GM21447 (cell line): ENCODE measurements around the gene GUK1.

Experiments
- ATAC-seq: cut with Tn5 transposase; IDR thresholded peaks from one replicate; pipeline ENCODE4 v1.9.1; 2021; ENCODE audit not compliant: unreplicated experiment

The GUK1 gene, protein sequence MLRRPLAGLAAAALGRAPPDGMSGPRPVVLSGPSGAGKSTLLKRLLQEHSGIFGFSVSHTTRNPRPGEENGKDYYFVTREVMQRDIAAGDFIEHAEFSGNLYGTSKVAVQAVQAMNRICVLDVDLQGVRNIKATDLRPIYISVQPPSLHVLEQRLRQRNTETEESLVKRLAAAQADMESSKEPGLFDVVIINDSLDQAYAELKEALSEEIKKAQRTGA

DNA sequence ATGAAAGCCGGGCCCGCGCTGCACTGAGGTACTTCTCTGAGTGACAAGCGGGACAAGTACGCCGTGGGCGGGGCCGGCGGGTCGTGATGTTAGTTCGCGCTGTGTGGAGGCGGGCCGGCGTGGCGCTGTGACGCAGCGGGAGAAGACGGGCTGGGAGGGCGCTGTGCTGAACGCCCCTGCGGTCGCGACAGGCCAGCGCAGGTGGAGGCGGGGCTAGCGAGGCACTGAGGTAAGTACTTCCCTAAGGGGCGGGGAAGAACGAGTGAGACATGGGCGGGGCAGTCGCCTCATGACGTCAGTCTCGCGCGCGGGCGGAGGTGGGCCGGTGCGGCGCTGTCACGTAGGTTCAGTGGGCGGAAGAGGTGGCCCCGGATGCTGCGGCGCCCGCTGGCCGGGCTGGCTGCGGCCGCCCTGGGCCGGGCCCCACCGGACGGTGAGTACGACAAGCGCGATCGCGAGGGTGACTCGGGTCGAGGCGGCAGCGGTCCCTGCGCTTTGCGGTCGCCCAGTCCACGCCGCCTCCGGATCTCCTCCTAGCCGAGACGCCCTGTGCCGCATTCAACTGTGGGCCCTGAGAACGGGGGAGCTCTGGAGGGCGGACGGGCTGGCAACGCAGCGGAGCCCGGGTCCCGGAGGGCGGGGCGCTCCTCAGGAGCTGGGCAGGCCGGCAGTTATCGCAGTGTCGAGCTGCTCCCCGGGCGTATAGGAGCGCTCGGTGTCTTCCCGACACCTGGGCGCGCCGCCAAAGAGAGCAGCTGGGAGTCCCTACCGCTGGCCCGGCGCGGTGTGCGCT is at the start of gene GUK1:
TSS of gene GUK1 (plus strand) at position 349 of the 793 bp plus-strand sequence. CDS start at position 373, 24 bp downstream.
- peak; percentile 89 for ATAC-seq

DNA sequence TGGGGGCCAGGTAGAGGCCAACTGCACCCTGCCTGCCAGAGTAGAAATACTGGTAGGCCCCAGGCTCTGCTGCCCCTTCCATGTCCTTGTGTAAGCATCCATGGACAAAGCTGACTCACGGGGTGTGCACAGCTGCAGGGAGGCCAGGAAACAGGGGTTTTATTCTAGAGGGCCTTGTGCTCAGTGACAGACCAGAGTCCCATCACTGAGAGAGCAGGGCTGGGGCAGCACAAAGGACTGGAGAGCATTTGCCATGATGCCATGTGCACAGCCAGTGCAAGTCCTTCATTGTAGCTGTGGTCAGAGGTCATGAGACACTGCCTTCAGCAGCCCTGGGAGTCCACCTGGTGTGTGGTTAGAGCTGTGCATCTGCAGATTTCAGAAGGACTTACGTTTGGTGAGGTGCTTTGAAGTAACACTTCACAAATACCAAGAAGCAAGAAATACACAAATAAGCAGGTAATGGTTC is 49.4 kb upstream of the GUK1 start:
- ATAC-seq, result no peak

DNA sequence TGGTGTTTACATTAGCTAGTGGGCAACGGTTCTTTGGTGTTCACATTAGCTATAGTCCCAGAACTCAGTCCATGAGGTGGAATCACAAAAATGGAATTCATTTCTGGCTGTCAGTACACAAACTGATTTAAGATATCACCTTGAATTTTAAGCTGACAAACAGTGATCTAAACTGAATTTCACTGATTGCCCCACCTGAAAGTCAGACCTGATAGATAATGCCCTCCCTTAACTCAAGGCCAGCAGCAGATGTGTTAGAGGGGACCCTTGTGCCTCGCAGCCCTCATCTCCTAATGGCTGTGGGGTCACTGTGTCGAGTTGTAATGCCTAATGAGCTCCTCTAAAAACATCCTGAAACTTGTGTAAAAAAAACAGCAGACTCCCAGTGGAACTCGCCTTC is 49.0 kb upstream of the GUK1 start:
- no peak for ATAC-seq

DNA sequence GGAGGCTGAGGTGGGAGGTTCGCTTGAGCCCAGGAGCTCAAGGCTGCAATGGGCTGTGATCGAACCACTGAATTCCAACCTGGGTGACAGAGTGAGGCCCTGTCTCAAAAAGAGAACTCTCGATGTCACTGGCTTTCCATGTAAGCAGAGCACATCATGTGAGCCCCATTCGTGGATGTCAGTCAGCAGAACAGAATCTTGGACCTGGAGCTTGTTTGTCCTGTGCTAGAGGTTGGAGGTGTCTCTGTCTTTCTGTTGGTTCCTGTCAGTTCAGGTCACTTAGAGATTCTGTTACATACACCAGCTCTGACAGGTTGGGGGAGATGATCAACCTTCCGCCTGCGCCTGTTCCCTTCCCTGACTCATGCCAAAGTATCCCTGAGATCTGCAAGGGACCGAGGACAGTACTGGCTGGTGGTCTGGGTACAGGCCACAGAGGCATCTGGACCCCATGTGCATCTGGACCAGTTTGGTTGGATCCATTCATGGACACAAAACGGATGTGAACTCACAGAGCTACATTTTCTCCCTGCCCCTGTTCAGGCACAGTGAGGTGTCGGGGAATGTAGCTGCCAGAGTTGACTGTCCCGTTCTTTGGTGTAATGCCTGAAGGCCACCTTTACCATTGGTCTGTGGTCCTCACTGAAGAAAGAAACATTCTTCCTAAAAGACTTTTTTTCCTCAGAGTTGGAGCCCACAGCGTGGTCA is 47.6 kb upstream of the GUK1 start:
- no peak for ATAC-seq

DNA sequence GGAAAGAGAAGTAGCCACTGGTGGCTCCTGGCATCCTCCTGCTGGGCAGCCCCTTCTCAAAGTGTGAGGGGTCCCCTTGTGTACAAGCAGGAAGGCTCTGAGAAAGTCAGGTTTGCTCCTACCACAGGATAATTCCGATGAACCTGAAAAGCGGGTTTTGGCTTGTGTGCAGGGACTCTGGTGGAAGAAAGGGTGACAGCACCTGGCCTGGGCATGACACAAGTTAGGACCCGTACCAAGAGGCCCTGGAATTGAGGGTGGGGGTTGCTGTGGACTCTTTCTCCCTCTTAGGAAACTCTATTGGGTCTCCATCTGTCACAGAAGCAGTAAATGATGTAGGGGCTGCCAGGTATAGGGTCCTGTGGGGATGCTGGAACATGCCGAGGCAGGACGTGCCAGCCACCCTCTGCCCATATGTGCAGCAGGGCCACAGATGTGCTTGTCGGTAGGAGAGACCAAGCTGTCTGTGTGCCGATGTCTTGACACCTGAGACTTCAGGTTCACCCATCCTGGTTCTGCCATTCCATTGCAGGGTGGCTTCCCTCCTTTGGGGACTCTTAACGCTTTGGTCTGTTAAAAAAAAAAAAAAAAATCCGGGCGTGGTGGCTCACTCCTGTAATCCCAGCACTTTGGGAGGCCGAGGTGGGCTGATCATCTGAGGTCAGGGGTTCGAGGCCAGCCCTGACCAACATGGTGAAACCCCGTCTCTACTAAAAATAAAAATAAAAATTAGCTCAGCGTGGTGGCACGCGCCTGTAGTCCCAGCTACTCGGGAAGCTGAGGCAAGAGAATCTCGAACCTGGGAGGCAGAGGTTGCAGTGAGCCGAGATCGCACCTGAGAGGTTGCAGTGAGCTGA is 46.8 kb upstream of the GUK1 start:
- no peak for ATAC-seq

DNA sequence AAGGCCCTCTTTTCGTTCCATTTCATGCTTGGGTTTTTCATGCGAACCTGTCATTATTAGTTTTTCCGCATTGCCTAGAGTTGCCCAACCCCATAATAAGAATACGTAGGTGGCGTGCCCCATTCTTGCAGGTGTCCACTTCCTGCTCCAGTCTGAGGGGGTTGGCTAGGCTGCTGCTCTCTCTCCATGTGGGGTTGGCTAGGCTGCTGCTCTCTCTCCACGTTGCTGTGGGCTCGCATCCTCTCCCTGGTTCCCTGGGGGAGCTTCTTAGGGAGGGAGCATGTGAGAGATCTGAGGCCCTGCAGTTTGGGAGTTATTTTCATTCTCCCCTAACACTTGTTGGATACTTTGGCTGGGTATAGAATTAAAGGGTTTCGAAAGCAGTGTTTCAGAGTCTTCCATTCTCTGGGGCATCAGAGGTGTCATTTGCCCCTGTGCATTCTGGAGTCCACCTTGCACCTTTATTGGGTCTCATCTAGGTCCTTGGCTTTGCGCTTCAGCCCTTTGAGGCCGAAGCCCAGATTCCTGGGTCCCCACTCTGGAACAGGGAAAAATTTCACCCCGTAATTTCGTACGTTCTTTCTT is 45.6 kb upstream of the GUK1 start:
- ATAC-seq, result no peak

DNA sequence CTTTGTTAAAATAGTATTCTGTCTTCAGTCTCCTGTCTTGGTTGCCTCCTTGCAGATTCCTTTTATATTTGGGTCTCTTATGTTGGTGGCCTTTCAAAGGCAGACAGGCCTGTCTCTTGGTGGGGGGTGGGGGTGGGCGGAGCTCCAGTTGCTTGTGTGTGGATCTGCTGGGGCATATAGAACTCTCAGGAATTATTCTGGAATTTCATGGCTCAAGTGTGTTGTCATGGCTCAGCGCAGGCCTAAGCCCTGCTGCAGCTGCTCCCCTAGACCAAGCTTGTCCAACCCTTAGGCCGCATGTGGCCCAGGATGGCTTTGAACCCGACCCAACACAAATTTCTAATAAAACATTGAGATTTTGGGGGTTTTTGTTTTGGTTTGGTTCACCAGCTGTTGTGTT is 44.9 kb upstream of the GUK1 start:
- ATAC-seq, result no peak

DNA sequence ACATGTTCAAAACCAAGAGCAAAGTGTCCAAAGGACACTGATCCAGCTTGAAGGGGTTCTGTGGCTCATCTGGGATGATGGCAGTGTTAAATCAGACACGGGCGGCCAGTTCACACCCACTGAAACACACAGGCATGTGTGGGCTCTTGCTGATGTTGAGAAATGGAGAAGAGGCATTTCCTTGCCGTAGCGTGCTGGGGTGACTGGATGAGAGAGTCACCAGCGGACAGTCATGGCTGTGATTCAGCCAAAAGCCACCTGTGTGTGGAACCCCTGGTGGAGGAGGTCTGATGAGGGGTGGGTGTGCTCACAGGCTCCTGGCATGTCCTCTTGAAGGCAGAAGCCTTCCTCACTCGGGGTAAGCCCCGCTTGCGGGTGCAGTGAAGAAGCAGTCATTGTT is 44.1 kb upstream of the GUK1 start:
- ATAC-seq, result no peak

DNA sequence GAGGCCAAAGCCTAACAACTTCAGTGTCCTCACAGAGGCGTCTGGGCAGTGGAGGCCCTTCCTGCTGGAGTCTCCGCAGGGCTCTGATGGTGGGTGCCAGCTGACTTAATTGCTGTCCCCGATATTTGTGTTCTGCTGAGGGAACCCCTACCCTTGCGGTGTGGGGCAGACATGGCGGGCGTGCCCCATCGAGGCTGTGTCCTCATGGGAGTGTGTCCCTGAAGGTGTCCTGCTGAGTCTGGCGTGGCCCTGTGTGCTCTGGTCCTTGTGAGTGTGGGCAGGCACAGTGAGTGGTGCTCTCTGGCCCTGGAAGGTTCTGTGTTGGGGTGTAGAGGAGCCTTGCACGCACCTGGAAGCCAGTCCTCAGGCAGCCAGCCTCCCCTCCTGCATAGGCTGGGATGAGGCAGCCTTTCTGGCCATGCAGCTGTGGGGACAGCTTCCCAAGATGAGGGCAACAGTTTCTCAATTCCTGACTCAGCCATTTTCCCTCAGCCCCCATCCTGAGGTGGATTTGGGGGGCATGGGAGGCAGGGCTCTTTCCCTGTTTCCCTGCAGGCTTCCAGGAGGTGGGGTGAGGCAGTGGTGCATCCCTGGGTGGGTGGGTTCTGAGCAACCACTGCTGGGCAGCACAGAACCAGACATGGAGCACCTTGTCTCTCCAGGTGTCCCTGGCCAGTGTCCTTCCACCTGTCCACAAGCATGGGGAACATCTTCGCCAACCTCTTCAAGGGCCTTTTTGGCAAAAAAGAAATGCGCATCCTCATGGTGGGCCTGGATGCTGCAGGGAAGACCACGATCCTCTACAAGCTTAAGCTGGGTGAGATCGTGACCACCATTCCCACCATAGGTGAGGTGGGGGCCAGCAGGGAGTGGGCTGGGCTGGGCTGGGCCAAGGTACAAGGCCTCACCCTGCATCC is 43.4 kb upstream of the GUK1 start:
- no peak for ATAC-seq

DNA sequence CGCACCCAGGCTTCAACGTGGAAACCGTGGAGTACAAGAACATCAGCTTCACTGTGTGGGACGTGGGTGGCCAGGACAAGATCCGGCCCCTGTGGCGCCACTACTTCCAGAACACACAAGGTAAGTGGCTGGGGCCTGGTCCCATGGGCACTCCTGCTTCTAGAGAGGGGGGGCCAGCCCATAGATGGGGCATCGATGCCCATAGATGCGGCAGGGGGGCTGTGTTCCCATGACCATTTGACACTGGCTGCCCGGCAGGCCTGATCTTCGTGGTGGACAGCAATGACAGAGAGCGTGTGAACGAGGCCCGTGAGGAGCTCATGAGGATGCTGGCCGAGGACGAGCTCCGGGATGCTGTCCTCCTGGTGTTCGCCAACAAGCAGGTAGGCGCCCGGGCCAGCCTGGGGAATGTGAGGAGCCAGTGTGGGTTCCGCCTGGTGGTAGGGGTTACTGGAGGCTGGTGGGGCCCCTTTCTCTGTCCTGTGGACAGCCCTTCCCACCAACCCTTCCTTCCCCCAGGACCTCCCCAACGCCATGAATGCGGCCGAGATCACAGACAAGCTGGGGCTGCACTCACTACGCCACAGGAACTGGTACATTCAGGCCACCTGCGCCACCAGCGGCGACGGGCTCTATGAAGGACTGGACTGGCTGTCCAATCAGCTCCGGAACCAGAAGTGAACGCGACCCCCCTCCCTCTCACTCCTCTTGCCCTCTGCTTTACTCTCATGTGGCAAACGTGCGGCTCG is 42.6 kb upstream of the GUK1 start:
- no peak for ATAC-seq

DNA sequence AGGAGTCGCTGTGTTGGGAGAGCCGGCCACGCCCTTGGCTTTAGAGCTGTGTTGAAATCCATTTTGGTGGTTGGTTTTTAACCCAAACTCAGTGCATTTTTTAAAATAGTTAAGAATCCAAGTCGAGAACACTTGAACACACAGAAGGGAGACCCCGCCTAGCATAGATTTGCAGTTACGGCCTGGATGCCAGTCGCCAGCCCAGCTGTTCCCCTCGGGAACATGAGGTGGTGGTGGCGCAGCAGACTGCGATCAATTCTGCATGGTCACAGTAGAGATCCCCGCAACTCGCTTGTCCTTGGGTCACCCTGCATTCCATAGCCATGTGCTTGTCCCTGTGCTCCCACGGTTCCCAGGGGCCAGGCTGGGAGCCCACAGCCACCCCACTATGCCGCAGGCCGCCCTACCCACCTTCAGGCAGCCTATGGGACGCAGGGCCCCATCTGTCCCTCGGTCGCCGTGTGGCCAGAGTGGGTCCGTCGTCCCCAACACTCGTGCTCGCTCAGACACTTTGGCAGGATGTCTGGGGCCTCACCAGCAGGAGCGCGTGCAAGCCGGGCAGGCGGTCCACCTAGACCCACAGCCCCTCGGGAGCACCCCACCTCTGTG is 41.7 kb upstream of the GUK1 start:
- ATAC-seq, result no peak

DNA sequence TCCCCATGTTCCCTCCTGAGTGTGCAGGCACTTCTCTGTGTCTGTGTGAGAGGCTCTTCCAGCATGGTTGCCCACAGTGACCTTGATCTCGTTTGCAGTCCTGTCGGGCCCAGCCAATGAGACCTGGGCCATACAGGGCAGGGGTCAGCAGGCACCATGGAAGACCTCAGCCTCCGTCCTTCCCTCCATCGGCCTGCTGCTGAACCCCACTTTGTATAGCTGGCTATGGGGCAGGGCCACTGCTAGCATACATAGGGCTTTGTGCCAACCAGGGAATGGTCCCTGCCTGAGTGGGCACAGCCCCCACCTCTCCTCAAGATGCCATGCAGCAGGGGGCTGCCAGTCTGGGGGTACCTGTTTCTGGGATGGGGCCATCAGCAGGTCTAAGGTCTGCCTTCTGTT is 40.7 kb upstream of the GUK1 start:
- no peak for ATAC-seq

DNA sequence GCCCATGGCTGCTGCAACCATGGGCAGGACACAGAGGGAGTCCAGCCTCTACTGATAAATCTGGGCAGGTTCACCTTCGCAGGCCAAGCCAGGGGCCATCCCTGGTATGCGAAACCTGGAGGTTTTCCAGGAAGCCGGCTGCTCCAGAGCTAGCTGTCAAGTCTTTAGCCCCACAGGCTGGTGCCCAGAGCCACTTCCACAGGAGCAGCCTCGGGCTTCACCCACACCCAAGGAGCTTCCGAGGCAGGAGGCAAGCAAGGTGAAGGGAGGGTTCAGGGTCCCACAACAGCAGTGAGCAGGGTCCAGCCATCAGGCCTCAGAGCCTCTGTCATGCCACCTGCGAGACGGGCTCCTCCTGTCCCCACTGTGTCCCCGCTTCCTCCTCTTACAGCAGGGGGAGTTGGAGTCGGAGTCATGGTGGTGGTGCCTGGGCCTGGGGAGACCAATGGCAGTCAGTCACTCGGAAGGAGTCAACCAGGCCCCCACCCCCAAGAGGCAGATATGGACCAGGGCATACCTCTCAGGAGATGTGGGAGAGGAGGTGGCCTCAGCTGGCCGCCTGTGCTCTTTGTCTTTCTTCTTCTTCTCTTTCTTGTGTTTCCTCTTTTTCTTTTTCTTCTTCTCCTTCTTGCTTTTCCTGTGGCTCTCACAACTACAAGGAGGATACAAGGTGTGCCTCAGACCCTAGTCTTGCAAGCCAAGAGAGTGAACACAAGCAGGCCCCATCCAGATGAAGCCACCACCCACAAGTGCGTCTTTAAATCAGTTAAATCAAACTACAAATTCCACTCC is 39.1 kb upstream of the GUK1 start:
- no peak for ATAC-seq

DNA sequence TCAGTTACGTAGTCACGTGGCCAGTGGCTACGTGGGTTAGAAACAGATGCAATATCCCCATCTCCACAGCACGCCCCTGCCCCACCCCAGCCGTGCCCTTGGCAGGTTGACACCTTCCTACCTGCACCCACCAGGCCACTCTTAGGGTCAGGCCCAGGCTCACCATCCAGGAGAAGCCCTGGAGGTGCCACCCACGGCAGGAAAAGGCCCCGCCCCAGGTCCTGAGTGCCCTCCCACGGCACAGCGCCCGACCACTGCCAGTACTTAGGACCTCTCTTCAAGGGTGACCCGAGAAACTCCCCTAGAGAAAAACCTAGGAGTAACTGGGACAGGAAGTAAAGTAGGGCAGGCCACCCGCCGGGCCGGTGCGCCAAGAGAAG is 38.5 kb upstream of the GUK1 start:
- ATAC-seq, result no peak

DNA sequence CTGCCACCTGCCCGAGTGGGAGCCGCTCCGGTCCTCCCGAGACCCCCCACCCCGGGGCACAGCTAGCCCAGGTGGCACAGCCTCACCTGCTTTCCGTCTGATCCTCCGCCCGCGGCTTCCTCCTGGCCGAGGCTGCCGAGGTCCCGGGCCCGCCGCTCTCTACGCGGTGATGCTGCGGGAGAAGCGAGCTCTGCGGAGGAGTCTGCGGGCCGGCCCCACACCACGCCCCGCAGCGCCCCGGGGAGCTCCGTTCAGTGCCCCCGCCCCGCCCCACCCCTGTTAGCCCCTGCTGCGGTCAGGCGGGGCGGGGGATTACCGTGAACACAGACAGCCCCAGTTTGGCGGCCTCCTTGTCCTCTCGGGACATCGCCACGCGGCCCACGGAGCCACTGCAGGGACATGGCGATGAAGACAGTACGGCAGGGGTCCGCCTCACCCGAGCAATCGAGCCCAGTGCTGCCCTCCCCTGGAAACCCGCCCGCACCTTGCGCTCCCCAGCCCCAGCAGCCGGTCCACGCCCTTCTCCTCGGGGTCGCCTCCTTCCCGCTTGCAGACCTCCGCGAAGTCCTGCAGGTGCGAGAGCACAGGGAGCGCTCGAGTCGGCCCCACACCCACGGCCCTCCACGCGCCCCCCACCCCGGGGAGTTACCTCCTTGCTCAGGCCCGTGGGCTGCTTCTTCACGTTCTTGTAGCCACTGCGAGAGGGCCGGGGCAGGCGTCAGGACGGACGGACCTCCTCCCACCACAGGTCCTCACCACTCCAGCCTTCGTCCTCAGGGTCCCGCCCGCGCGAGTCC is 37.9 kb upstream of the GUK1 start:
- ATAC-seq, result peak; percentile 29

DNA sequence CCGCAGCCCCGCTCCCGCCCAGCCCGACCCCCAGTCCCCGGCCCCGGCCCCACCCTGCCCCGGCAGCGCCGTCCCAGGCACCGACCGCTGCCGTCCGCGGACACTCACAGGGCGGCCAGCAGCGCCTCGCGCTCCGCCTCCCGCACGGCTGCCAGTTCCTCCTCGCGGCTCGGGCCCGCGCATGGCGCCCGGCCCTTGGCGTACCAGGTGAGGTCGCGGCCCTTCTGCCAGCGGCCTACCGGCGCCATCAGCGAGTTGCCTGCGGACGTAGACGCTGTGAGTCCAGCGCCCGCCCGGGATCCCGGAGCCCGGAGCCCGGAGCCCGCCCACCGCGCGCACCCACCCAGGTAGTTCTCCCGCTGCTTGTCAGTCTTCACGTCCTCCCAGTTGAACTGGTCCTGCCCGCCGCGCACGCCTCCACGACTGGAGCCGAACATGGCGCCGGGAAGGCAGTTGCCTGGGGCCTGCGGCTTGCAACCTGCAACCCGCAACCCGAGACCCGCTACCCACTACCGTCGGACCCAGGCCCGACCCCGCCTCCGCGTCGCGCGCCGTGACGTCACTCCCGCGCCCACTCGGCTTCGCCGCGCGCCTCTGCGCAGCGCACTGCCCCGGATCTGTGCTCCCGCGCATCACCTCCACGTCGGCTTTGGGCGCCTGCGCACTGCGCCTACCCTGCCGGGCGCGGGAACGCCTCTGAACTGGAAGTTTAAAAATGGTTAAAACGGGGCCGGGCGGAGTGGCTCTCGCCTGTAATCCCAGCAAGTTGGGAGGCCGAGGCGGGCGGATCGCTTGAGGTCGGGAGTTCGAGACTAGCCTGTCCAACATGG is 37.1 kb upstream of the GUK1 start, which contains the start of gene C1orf35:
TSS of gene C1orf35 (minus strand) at position 535 of the 830 bp plus-strand sequence. CDS start at position 437, 98 bp downstream.
- ATAC-seq, result peak; percentile 60
